GM12865 (cell line): ENCODE results near the gene CADM3.

Experiments
- DNase-seq: peaks from one replicate; pipeline ENCODE4 v3.0.0; 2010; ENCODE audit warnings: low read depth
- H3K4me3 ChIP-seq: 2 replicates; pipeline ENCODE4 v1.5.1; 2011; ENCODE audit warnings: mild to moderate bottlenecking, low read depth, low read length, control low read depth
- CTCF ChIP-seq: IDR thresholded peaks from 2 replicates; pipeline ENCODE4 v1.5.1; 2011; ENCODE audit warnings: low read length, control low read depth, low read depth, inconsistent platforms; ENCODE audit not compliant: insufficient read depth; ENCODE audit errors: missing control alignments

The CADM3 gene

GRCh38 chr1:159250638-159251216, 79.3 kb downstream of the CADM3 start:
- no peak for DNase-seq
- TF ChIP-seq CTCF = no peak

More at GRCh38 chr1:159250638-159251216, 79.3 kb downstream of the CADM3 start:
- H3K4me3 ChIP-seq = no peak overlapping the region
